Caki2 (cell line): ENCODE data around the gene LY6G6D. TPM values are rescaled to one million over a fixed set of nuclear protein-coding genes. Genes with fewer than 3 reads are reported as not detected.
A peak's percentile ranks its signal among the peaks of the same experiment; 100 is the strongest.

Experiments
- DNase-seq: peaks from one replicate; pipeline ENCODE4 v3.0.0-alpha.2; 2015; ENCODE audit warnings: low read depth
- in situ Hi-C: cut with HindIII; loops from 2 replicates; pipeline ENCODE4 v1.10.0; 2016; ENCODE audit warnings: low sequenced_read_pairs, low pct_unique_long_range_greater_than_20kb, mixed read lengths
- total RNA-seq: library from RNA; depleted of rRNA; stranded (reverse); fragments of >200 nt; shearing (Covaris generic); gene quantifications from 2 replicates; pipeline ENCODE4 v1.2.3, GENCODE V29; 2014; ENCODE audit warnings: low replicate concordance; rRNA removed

LY6G6D gene
- total RNA-seq = not detected in 2 replicates

DNA sequence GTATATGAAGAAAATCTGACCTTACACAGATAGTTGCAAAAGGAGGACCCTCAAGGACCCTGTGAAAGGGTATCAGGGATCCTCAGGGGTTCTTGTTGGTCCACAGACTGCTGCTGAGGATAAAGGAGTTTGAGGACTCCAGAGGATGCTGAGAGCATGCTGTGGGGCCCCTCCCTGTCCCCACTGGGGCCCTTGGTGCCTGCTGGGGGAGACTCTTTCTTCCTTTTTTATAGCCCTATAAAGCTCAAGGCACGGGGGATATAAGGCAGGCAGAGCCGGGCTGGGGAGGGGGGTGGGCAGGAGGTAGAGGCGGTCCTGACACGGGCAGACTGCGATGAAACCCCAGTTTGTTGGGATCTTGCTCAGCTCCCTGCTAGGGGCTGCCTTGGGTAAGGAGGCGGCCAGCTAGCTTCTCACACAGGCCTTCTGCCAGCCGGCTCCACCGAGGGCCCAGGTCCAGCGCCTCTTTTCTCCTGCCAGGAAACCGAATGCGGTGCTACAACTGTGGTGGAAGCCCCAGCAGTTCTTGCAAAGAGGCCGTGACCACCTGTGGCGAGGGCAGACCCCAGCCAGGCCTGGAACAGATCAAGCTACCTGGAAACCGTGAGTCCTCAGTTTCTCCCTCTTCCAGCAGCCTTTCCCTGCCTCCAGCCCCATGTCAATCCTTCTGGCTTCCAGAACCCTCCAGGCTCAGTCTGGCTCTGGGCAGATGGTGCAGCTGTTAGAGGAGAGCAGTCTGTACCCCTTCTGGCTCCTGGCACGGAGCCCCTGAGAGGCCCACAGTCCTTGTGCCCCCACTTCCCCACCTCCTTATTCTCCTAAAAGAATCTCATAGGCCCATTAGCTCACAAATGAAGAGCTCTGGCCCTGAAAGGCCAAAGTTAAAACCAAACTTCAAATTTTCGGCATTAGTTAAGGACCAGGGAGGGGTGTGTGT, at the start of gene LY6G6D:
Gene LY6G6D, plus strand, starts transcription at position 327 of the 937 bp plus-strand sequence. Its CDS starts 8 bp downstream, at position 335.
- in situ Hi-C loops = no loop called here
- no peak for DNase-seq

DNA sequence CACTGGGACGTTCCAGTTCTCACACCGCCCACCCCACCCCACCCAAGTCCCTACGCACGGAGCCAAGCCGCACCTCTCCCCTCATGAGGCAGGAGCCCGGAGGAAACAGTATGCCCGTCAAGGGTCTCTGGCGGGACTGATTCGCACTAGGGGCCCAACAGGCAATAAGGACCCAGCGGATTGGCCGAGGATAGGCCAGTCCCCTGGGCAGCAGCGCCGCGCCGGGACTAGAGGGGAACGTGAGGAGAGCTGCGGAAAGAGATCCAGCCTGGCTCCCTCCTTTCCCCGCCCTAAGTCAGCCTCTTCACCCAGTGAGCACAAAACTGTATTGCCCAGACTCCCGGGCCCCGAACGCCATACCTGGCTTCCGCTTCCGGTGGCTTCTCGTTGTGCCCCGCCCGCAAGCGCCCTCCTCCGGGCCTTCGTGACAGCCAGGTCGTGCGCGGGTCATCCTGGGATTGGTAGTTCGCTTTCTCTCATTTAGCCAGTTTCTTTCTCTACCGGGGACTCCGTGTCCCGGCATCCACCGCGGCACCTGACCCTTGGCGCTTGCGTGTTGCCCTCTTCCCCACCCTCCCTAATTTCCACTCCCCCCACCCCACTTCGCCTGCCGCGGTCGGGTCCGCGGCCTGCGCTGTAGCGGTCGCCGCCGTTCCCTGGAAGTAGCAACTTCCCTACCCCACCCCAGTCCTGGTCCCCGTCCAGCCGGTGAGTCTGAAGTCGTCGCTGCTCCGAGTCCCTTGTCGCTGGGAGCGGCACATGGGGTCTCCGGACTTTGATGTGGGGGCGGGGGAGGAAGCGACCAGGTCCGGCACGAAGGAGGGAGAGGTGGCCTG, 49.4 kb upstream of the LY6G6D start, which contains the start of gene CSNK2B:
Gene CSNK2B, plus strand, starts transcription at position 580 of the 836 bp plus-strand sequence. CDS start 752 bp downstream, outside the sequence.
- DNase-seq = peak; percentile 98
- in situ Hi-C loops = no loop called here

GRCh38 chr6:31666337-31666965, 48.7 kb upstream of the LY6G6D start:
- DNase-seq = no peak
- in situ Hi-C loops = no loop called here

- in situ Hi-C loops = no loop called here
- no peak for DNase-seq
Measured at GRCh38 chr6:31669676-31670075, 45.5 kb upstream of the LY6G6D start, which contains the start of gene LY6G5B. Gene LY6G5B, plus strand, starts transcription at chr6:31669976. Its CDS starts 975 bp downstream, at chr6:31670951.

DNA sequence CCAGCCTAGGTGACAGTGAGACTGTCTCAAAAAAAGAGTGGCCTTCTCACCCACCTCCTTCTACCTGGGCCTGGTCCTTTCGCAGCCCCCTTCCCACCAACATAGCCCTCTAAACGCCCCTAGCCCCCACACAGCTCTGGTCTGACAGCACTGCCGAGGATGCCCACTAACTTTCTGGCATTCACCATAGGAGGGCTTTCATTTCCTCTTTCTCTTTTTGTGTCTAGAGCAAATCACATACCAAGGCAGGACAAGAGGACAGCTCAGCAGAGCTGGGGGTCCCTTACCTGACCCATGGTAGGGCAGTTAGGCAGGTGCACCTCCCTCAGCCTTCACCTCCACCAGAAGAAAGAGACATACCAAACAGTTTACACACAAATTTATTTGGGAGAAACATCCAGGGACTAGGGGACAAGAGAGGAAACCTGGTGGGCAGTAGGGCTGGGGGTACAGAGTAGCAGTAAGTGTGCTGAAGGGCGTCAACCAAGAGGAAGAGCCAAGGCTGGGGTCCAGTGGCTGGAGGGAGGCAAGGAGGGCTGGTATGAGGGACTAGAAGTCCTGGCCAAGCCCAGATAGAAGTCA, 38.7 kb upstream of the LY6G6D start:
- no peak for DNase-seq
- in situ Hi-C loops = no loop called here

DNA sequence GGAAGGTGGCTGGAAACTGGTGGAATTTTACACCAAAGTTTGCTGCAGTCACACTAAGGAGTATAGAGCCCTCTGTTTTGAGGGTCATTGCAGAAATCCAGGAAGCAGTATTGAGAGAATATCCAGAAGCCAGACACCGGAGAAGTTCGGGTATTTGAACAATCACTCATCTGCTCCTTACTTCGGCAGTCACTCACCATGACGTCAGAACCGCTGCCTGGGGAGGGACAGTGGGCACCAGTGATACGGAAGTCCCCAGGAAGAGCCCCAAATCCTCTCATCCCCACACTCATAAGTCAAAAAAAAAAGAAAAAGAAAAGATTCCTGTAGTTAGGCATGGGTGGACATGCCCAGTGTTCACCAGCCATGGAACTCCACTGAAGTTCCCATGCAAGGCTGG, 38.2 kb upstream of the LY6G6D start:
- no peak for DNase-seq
- in situ Hi-C loops = no loop called here

DNA sequence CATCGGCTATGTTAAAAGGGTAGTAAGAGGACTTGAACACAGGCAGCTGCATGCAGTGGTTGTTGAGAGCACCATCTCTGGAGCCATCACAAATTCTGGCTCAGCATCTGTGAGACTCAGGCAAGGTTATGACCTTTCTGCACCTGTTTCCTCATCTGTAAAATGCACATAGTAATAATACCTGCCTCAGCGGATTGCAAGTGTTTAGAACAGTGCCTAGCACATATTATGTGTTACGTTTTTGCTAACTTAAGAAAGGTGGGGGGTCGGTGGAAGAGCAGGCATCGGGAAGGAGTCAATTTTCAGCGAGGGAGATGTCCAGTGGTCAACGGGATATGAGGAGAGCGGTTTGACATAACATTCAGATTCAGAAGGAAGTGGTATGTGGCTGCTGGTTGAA, 37.2 kb upstream of the LY6G6D start:
- in situ Hi-C loops = no loop called here
- DNase-seq = no peak

DNA sequence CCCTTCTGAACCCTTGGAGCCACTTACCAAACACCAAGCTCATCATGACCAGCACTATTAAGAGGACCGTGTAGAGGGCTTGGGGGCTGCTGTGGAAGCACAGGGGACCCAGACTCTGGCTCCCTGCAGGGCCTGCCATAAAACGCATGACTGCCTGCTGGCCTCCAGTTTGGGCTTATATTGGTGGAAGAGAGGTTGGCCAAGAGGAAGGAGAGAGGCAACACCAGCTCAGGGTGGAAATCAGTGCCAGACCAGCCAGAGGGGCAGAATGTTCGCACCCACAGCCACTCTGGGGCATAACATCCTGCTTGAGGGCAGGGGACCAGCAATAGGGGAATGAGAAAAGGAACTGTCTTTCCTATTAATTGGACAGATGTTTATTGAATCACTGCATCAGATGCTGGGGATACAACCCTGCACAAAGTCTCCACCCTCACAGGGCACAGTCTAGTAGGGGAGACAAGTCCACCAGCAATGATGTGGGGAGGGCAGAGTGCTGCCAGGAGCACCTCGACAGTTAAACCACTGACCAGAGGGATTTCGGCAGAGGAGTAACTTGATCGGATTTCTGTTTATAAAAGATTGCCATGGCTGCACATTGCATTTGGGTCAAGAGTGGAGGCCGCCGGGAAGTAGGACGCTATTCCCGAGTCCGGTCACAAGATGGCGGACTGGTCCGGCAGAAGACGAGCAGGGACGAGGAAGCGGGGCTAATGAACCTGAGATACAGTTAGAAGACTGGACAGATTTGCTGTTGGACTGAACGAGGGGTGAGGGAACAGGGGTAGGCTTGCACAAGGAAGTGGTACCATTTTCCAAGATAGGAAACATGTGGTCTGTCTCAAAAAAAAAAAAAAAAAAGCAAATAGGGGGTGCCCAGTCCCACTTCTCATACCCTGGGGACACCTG, 34.7 kb upstream of the LY6G6D start, which contains the start of gene LY6G5C:
Gene LY6G5C, minus strand, starts transcription at position 842 of the 909 bp plus-strand sequence. Its CDS starts 694 bp downstream, at position 148.
- in situ Hi-C loops = no loop called here
- peak; percentile 84 for DNase-seq

DNA sequence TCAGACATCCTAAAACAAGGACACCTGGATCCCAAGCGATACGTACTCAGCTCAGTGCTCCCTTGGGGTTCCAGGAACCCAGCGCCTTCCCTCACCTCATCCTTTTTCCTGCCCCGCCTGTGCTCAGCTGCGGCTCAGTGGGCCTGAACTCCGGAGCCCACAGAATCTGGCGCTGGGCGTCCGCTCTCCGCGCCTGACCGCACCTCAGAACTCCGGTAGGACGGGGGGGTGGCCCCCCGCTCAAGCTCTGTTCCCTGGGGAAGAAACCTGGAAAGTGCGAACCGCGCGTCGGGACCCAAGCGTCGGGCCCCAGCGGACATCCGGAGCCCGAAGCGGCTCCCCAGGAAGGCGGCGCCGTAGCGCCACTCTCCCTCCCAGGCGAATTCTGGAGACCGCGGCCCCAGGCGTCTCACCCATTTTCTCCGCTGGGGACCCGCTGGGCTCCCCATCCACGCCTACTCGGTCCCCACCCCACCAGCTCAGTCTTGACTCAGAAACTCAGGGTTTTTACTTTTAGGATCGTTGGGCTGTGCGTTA, 33.9 kb upstream of the LY6G6D start:
- in situ Hi-C loops = no loop called here
- no peak for DNase-seq

- in situ Hi-C loops = no loop called here
Measured at GRCh38 chr6:31683591-31683990, 31.6 kb upstream of the LY6G6D start.

GRCh38 chr6:31686483-31686882, 28.7 kb upstream of the LY6G6D start:
- in situ Hi-C loops = no loop called here
- no peak for DNase-seq

More at GRCh38 chr6:31683591-31683990, 31.6 kb upstream of the LY6G6D start:
- DNase-seq = no peak

GRCh38 chr6:31687321-31687720, 27.8 kb upstream of the LY6G6D start:
- no peak for DNase-seq
- in situ Hi-C loops = no loop called here

- in situ Hi-C loops = no loop called here
- no peak for DNase-seq
Measured at GRCh38 chr6:31687860-31688693, 27.1 kb upstream of the LY6G6D start.

GRCh38 chr6:31689249-31690110, 25.7 kb upstream of the LY6G6D start:
- in situ Hi-C loops = no loop called here
- DNase-seq = no peak
